Small intestine (tissue), 7 donors: ENCODE measurements around the gene RTEL1. TPM values are rescaled to one million over a fixed set of nuclear protein-coding genes. Genes with fewer than 3 reads are reported as not detected.

Experiments
- DNase-seq, 2 donors: peaks; one replicate each; pipeline versions ENCODE4 v3.0.0 to v3.0.0-alpha.2; 2013
- FAIRE-seq: peaks from 2 replicates; lab custom pipeline; 2012; peaks lifted over from hg19 to GRCh38; lab: Jason Lieb, UNC
- H3K27ac ChIP-seq, 3 donors: one replicate each; pipeline ENCODE4 v1.5.1; 2013; ENCODE audit warnings: low read length in 2 of 3, mild to moderate bottlenecking in 2 of 3, control low read depth in 1 of 3, inconsistent platforms in 1 of 3, low read depth in 1 of 3, moderate library complexity in 1 of 3
- H3K27me3 ChIP-seq, 3 donors: one replicate each; pipeline ENCODE4 v1.6.1; 2013; ENCODE audit warnings: low read length in 3 of 3, inconsistent platforms in 1 of 3; ENCODE audit not compliant: control insufficient read depth in 3 of 3, insufficient read depth in 3 of 3
- H3K36me3 ChIP-seq, 3 donors: one replicate each; pipeline ENCODE4 v1.6.1; 2013; ENCODE audit warnings: low read length in 3 of 3, inconsistent platforms in 1 of 3, low read depth in 1 of 3, mild to moderate bottlenecking in 1 of 3, moderate library complexity in 1 of 3; ENCODE audit not compliant: control insufficient read depth in 3 of 3, insufficient read depth in 2 of 3
- H3K4me1 ChIP-seq, 3 donors: one replicate each; pipeline ENCODE4 v1.6.1; 2013; ENCODE audit warnings: low read length in 2 of 3, inconsistent platforms in 1 of 3, low read depth in 1 of 3, mild to moderate bottlenecking in 1 of 3, moderate library complexity in 1 of 3; ENCODE audit not compliant: control insufficient read depth in 3 of 3, insufficient read depth in 2 of 3
- H3K4me3 ChIP-seq, 3 donors: one replicate each; pipeline ENCODE4 v1.5.1; 2013; ENCODE audit warnings: low read length in 3 of 3, control low read depth in 1 of 3, inconsistent platforms in 1 of 3, low read depth in 1 of 3, mild to moderate bottlenecking in 1 of 3, moderate library complexity in 1 of 3
- H3K9me3 ChIP-seq, 2 donors: one replicate each; pipeline ENCODE4 v1.6.1; 2013; ENCODE audit warnings: low read depth in 1 of 2, low read length in 1 of 2; ENCODE audit not compliant: control insufficient read depth in 2 of 2, insufficient read depth in 1 of 2
- WGBS, 3 donors: extraction: QIAGEN DNeasy Blood & Tissue Kit; methylation state at CpG; one replicate each; pipeline ENCODE4 v1.1.7; 2013; 5-methylcytosine and 5-hydroxymethylcytosine counted together
- polyA plus RNA-seq, 4 donors: library from polyadenylated mRNA; stranded (reverse) in 3 of 4; unstranded in 1 of 4; fragments of 200-250 nt in 3 of 4; fragments of 120-200 nt in 1 of 4; gene quantifications; one replicate each; pipeline versions ENCODE4 v1.2.1 to v1.2.3, GENCODE V29; 2013
- donor health status: healthy with polysubstance abuse.
- donor health status: control.
- donor health status: control.
- donor health status: Bipolar disorder and iron deficiency.
- donor health status: healthy.

The RTEL1 gene
- polyA plus RNA-seq, 4 donors: 3.5 to 15.0 (median 10.5) TPM

- Histone ChIP-seq H3K4me1 (peaks cover 2 to 13% (median 4%) of the 10 kb centered on the region in 3 donors), H3K27ac (peak overlapping the region in 1 of 3 donors; percentile 67), H3K4me3 (no peak overlapping the region), H3K27me3 (no peaks in the 10 kb centered on the region), H3K36me3 (peaks cover 0 to 69% (median 7%) of the 10 kb centered on the region in 3 donors), H3K9me3 (no peaks in the 10 kb centered on the region)
- WGBS, 3 donors: 78 to 91% (median 86%) methylated on average over 24 of the region's 24 CpGs
- no peak for FAIRE-seq
- DNase-seq: no peak
Measured at GRCh38 chr20:63699466-63700198, 41.5 kb downstream of the RTEL1 start.

GRCh38 chr20:63700199-63701050 lies 42.3 kb downstream of the RTEL1 start:
- H3K36me3 ChIP-seq: peaks cover 2 to 69% (median 14%) of the 10 kb centered on the region in 3 donors
- 90 to 94% (median 92%) methylated on average over 39 to 43 of the region's 43 CpGs for WGBS, 3 donors
- no peaks in the 10 kb centered on the region for H3K27me3 ChIP-seq
- no peak overlapping the region for H3K4me3 ChIP-seq
- FAIRE-seq (no peak), DNase-seq (no peak)
- peak overlapping the region in 1 of 3 donors; percentile 67 for H3K27ac ChIP-seq
- peaks cover 2 to 13% (median 4%) of the 10 kb centered on the region in 3 donors for H3K4me1 ChIP-seq
- H3K9me3 ChIP-seq: no peaks in the 10 kb centered on the region

- DNase-seq: no peak
- Histone ChIP-seq H3K36me3 (peaks cover 4 to 69% (median 14%) of the 10 kb centered on the region in 3 donors), H3K9me3 (no peaks in the 10 kb centered on the region), H3K4me3 (no peak overlapping the region), H3K27ac (no peak overlapping the region), H3K4me1 (peaks cover 2 to 13% (median 4%) of the 10 kb centered on the region in 3 donors), H3K27me3 (no peaks in the 10 kb centered on the region)
- no peak for FAIRE-seq
- WGBS, 3 donors: 81 to 92% (median 88%) methylated on average over 5 of the region's 5 CpGs
Measured at GRCh38 chr20:63701051-63701328, 42.9 kb downstream of the RTEL1 start.

- no peak overlapping the region for H3K4me3 ChIP-seq
- WGBS, 3 donors: 76 to 79% (median 77%) methylated on average over 9 to 14 of the region's 14 CpGs
- no peak for DNase-seq
- no peak for FAIRE-seq
- no peaks in the 10 kb centered on the region for H3K9me3 ChIP-seq
- H3K36me3 ChIP-seq: peaks cover 4 to 72% (median 16%) of the 10 kb centered on the region in 3 donors
- no peaks in the 10 kb centered on the region for H3K27me3 ChIP-seq
- peaks cover 0 to 13% (median 4%) of the 10 kb centered on the region in 3 donors for H3K4me1 ChIP-seq
- no peak overlapping the region for H3K27ac ChIP-seq
Measured at GRCh38 chr20:63701329-63702035, 43.4 kb downstream of the RTEL1 start.

- WGBS, 3 donors: 85 to 90% (median 87%) methylated on average over 16 of the region's 16 CpGs
- Histone ChIP-seq H3K4me3 (no peak overlapping the region), H3K27me3 (no peaks in the 10 kb centered on the region), H3K27ac (no peak overlapping the region), H3K9me3 (no peaks in the 10 kb centered on the region), H3K36me3 (peaks cover 4 to 75% (median 16%) of the 10 kb centered on the region in 3 donors), H3K4me1 (peaks cover 0 to 11% (median 4%) of the 10 kb centered on the region in 3 donors)
- DNase-seq: no peak
- FAIRE-seq: no peak
Measured at GRCh38 chr20:63702036-63702665, 44.0 kb downstream of the RTEL1 start.

GRCh38 chr20:63702751-63703470 lies 44.8 kb downstream of the RTEL1 start:
- H3K4me1 ChIP-seq: peaks cover 0 to 11% (median 0%) of the 10 kb centered on the region in 3 donors
- H3K9me3 ChIP-seq: no peaks in the 10 kb centered on the region
- DNase-seq: no peak
- H3K4me3 ChIP-seq: no peak overlapping the region
- WGBS, 3 donors: 75 to 81% (median 77%) methylated on average over 13 of the region's 13 CpGs
- H3K36me3 ChIP-seq: peaks cover 4 to 68% (median 16%) of the 10 kb centered on the region in 3 donors
- no peak overlapping the region for H3K27ac ChIP-seq
- no peak for FAIRE-seq
- H3K27me3 ChIP-seq: no peaks in the 10 kb centered on the region

GRCh38 chr20:63703471-63703975 lies 45.4 kb downstream of the RTEL1 start:
- DNase-seq: no peak
- H3K4me3 ChIP-seq: no peak overlapping the region
- FAIRE-seq: no peak
- H3K27ac ChIP-seq: no peak overlapping the region
- WGBS, 3 donors: 89 to 92% (median 90%) methylated on average over 12 to 15 of the region's 15 CpGs
- H3K36me3 ChIP-seq: peaks cover 4 to 67% (median 16%) of the 10 kb centered on the region in 3 donors
- H3K4me1 ChIP-seq: peaks cover 0 to 11% (median 0%) of the 10 kb centered on the region in 3 donors
- no peaks in the 10 kb centered on the region for H3K9me3 ChIP-seq
- no peaks in the 10 kb centered on the region for H3K27me3 ChIP-seq
